NCI-H460 (cell line): ENCODE data around the gene RBMS3. TPM values are rescaled to one million over a fixed set of nuclear protein-coding genes. Genes with fewer than 3 reads are reported as not detected.

Experiments
- DNase-seq: peaks from one replicate; pipeline ENCODE4 v3.0.0-alpha.2; 2016; ENCODE audit warnings: low read depth; ENCODE audit errors: extremely low read depth
- total RNA-seq: library from RNA; depleted of rRNA; stranded (reverse); fragments of >200 nt; shearing (Covaris generic); gene quantifications from 2 replicates; pipeline ENCODE4 v1.2.3, GENCODE V29; 2014

RBMS3 gene
- total RNA-seq, 1 experiment from 2014 or later: 25.8 TPM

DNA sequence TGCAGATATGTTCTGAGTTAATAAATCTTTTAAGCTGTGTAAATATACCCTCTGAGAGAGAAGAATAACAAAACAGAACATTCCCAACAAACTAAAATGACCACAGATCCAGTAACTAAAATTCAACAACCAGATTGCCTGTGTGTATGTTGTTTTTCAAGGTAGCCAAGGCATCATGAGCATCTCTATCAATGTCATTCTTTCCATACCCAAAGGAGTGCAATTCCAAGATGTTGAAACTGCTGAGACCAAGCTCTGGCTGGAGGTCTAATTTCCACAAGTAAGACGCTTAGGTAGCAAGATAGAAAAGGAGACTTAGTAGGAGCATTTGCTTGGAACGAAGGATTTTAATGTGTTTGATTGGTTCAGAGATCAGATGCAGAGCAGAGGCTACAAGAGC lies 276.3 kb downstream of the RBMS3 start:
- no peak for DNase-seq

DNA sequence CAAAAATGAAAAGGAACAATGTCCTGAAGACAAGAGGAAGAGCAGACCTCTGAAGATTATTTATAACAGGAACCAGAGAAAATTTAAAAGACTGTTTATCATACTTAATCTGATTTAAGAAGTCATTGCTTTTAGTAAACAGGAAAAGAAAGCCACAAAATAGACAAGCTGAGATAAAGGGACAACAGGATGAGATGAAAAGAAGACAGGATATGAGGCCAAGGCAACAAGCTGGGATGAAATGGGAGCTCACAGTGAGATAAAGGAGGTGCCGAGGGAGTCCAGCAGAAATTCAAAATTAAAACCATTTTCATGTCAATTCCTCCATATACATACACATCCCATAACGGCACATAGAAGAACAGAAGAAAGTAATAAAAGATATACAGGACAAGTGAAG lies 277.0 kb downstream of the RBMS3 start:
- DNase-seq: no peak

DNA sequence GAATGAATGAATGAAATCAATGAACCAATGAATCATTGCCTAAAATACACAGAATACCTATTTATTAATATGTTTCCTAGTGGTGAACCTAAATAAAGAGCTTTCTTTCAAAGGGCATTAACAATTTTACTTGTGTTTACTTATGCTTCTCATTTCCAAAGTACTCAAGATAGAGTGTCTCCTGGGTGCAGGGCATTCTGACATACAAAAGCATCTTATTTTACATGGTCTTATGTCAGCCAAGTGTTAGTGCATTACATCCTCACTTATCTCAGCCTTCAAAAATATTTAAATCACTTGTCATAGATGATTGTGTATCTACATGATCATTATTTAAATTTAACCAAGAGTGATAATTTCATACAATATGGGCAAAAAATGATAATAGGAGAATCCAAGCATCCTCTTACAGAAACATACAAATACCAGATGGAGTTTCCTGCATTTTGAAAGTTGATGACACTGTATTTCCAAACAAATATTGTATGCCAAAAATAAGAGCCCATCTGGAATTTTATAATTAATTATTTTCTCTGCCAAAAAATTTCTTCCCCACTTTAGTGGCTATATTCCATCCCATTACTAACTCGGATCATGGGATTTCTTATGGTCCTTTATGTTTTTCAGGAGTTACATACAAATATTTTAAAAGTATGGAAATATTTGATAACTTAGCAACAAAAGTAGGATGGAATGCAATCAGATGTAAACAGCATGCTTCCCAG lies 279.0 kb downstream of the RBMS3 start:
- no peak for DNase-seq

DNA sequence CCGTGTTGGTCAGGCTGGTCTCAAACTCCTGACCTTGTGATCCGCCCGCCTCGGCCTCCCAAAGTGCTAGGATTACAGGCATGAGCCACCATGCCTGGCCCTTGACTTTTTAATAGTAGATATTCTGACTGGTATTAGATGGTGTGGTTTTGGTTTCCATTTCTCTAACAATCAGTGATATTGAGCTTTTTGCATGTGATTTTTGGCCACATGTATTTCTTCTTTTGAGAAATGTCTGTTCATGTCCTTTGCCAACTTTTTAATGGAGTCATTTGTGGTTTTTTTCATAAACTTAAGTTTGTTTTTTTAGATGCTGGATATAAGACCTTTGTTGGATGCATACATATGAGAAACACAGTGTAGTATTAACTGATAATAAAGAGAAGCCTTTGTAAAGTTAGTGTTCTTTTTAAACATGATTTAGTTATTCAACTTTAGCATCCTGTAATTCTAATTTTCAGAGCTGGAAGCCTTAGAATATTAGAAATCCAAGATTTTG lies 280.8 kb downstream of the RBMS3 start:
- DNase-seq: no peak

DNA sequence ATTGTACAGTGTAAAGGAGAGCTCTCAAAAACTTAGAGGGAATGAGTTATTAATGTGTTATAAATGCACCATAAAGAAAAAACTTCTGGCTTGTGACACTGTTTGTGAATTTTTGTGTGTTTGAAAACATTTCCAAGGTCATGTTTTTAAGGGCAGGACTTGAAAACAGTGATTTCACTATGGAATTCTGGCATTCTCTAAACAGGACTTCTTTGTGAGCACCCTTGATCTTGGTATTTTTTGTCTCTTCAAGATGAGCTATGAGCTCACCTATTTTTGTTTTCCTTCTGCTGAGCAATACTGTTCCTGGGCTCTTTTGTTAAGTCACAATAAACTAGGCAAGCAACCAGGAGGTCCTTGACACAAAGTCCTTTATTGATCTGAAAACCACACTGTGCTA lies 284.4 kb downstream of the RBMS3 start:
- DNase-seq: no peak

DNA sequence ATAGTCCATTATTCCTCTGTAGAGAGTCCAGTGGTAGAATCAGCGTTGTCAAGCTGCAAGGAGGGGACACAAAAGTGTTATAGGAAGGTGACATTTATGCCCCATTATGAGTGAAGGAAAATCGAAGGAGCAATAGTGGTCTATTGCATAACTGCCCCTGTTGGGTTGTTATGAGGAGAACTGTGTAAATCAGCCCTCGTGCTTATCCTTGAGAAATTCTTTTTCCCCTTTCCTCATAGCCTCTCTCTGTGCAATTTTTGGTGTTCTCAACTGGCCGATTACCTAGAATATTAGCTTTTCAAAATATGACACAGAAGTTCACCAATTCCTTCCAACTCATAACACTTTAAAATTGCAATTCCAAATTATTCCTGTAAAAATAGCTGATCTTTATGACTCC lies 286.6 kb downstream of the RBMS3 start:
- DNase-seq: no peak

DNA sequence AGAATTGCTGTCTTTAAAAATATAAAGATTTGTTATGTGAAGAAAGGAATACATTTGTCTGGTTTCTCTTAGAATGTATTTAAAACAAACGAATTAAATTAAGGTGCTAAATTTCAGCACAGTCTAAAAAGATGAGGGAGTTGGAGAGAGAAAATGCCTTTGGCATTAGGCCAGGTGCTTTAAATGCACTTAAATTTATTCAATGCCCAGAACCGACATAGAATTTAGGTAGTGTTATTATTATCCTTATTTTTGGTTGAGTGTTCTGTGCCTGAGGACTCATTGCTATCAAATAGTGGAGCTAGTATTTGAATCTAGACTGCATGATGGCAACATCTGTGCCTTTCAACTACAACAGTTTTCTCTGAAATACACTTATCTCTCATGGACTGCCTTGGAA lies 287.5 kb downstream of the RBMS3 start:
- DNase-seq: no peak

DNA sequence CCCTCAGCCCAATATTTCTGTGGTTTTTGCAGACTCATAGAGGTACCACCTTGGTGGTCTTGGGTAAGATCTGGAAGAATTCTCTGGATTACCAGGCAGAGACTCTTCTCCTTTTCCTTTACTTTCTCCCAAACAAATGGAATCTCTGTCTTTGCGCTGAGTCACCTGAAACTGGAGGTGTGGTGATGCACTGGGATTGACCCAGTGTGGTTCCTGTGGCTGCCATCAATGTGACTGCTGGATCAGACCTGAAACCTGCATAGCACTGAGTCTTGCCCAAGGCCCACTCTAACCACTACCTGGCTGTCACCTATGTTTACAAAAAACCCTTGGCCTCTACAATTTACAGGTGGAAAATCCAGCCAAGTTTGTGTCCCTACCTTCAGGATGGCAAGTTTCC lies 295.3 kb downstream of the RBMS3 start:
- no peak for DNase-seq

DNA sequence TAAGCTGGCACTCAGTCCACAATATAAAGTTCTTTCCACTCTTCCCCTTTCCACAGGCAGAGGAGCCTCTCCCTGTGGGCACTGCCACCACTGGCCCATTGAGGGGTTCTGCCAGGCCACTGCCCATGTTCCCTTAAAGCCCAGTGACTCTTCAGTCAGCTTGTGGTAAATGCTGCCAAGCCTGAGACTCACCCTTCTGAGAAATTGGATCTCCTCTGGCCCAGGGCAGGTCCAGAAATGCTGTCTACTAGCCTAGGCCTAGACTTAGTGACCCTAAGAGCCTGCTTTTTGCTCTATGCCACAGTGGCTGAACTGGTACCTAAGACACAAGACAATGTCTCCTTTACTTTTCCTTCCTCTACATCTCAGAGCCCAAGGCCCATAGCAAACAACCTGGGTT lies 295.8 kb downstream of the RBMS3 start:
- DNase-seq: no peak

DNA sequence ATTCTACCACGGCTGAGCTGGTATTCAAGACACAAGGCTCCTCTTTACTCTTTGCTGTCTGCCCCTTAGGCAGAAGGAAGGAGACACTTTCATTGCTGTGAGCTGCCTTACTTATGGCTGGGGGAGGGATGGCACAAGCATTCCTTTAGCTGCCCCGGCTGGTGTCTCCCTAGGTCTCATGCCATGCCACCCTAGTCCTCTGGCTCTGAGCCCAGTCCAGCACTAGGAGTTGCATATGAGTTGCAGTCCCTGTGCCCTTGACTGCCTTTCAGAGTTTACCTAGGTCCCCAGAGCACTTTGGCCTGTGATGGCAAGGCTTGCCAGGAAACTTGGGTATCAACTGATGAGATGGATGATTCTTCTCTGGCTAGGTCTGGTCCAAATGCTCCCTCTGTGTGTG lies 296.4 kb downstream of the RBMS3 start:
- no peak for DNase-seq

DNA sequence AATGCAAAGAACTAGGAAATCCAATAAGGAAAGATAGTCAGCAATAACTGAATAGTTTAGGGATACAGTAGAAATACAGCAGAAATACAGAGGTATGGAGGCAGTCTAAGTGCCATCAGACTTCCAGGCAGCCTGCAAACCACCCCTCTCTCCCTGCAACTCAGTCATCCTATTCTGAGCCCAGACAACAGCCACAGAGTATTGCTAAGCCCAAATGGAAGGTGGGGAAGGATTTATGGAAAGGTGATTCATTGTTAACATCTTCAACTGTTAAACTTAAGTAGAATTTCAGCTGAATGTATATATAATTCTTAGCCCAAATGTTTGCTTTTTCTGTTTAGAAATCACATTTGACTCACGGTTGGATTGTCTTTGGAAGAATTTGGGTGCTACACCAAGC lies 300.4 kb downstream of the RBMS3 start:
- no peak for DNase-seq

DNA sequence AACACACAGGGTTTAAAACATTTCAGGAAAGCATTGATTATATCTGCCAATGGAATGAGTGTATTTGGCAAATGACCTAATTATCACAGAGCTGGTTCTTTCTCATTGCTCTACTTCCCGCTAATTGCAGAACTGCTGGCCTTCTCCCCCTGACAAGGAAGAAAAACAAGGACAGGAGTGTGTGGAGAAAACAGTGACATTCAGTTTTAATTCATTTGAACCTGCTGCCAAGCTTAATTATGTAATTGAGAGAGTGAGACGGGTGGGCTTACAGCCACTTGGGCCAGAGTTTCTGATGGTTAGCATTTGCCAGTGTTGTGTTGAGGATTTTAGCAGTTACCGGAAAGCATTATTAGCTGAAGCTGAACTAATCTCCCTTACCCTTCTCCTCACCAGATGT lies 301.4 kb downstream of the RBMS3 start:
- no peak for DNase-seq

DNA sequence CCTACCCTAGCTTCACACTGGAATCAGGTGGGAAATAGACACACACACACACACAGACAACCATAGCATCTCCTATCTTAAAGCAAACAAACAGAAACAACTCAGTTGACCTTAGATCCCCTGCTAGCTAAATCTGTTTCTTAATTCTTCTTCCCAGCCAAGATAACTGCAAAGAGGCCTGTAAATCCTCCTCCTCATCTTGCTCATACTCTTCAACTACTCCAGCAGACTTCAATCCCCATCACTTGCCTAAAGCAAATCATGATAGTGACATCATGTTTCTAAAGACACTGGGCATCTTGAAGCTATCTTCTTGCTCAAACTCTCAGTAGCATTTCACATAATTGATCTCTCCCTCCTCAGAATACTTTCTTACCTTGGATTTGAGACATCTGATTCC lies 303.0 kb downstream of the RBMS3 start:
- DNase-seq: no peak

DNA sequence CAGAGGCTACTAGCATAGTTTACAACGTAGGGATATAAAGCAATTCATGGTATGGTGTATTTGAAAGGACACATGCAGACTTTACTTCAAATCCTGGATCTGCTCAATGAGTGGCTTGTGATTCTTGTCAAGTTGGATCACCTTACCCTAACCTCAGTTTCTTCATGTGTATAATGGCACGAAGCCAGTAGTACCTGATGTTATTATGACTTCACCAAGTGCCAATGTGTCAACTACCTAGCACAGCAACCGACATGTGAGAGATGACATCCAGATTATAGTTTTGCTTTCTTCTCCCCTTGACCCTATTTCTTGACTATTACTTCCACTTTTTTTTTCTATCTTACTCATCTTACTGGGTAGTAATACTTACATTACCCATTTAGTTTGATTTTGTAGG lies 304.5 kb downstream of the RBMS3 start:
- DNase-seq: no peak

DNA sequence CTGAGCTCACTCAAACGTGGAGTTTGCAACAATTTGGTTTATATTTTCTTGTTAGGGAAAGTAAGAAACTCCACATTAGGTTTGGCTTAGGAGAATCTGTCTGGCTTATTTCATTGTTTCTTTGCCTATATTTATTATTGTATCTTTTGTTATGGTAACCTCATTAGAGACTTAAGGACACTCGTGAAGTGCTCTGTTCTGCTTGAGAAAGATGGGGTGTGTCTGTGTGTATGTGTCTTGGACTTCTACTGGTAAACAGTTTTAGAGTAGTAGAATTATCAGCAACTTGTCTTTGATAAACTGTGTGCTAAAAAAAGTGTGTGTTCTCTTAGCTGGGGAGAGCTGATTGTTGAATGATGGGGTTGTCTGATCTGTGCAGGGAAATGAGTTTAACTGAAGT lies 306.5 kb downstream of the RBMS3 start:
- no peak for DNase-seq

DNA sequence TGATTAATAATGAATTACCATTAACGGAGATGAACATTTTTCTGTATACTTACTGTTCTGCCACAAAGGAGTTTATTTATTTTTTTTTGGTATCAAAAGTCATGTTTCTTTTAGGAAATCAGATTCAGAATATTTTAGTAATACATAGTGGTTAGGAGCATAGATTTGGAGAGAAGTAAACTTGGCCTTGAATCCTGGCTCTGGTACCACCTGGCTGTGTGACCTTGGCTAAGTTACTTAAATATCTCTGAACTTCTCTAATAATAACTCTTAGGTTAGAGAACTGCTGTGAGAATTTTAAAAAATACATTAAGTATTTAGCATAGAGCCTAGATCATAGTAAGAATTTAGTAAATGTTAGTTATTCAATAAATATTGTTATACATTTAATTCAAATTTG lies 309.1 kb downstream of the RBMS3 start:
- DNase-seq: no peak

DNA sequence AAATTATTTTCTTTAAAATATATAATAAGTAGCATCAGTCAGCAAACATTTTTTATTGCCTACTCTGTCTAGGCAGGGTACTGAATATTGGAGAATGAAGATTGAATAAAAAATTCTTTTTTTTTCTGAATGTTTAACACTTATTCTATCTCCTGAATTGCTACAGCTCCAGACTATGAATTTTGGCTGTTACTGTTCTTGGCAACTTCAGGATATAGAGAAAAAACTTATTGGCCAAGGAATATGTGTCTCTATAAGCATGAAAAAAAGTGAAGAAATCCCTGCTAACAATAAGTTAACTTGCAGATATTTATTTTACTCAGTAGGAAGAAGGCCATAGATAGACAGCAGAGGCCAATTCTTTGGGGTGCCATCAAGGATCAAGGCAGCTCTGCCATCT lies 309.6 kb downstream of the RBMS3 start:
- no peak for DNase-seq

DNA sequence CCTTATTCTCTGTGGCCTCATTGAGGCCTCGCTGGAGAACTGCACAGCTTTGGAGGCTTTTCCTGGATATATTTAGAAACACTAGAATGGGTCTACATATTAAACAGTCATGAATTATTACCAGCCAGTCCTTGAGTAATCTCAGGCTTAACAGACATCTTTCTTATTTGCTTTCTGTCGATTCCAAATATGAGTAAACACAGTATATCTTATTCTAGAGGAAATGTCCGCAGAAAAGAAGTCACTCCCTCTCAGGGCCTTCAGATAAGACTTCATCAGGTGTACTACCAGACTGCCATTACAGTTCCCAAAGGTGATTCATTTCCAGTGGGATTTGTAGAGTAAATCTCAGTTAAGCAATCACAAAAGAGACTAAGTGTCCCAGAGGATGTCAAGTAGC lies 310.7 kb downstream of the RBMS3 start:
- no peak for DNase-seq

DNA sequence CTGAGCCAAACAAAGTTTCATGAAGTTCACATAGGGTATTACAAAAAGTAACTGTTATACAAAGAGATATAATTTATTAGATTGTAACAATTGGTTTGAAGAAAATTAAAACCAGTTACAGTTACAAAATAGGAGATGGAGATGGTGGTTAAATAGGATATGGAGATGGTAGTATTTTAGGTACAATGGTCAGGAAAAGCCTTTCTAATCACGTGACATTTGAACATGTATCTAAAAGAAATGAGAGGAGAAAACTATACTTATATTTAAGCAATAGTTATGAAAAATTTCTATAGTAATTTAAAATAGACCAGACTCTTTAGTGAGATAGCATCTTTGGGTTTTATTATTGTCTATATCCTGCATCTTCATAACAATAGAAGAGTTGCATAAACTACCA lies 312.9 kb downstream of the RBMS3 start:
- DNase-seq: no peak

DNA sequence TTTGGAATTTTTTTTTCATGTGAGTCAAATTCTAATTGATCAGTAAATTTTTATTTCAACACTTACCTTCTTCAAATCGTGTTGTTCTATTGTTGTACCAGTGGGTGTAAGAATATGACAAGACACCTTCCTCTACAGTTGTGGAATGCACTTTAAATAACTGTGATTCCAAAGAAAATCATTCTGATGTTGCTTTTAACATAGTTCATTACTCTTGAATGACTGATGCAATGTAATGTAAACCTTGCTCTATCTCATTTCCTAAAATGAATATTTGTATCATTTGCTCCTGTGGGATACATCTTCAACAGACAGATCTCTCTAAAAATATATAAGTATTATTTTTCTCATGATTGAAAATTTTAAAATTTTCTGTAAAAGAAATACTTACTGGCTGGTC lies 313.4 kb downstream of the RBMS3 start:
- DNase-seq: no peak

DNA sequence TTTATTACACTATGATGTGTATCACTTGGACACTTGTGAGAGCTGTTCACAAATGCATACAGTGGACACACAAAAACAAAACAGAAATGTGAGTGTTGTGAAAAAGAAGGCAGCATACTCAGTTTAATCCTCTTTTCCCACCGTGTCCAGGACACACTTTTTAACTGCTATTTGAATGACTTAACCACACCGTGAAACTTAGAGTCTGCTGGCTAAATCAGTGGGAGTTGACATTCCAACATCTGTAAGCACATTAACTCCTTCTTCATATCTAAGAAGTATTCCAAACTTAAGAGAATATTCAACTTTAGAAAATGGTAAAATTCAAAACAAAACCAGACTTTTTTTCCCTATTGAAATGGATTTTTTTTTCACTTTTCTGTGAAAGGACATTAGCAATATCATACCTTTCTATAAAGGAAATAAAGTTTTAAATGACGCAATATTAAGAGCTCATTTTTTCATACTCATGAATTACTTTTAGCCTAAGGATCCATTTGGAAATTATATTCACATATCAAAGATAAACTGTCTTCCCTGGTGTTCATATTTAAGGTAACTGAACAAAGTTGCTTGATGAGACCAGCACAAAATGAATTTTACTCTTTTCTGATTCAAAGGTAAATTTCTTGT lies 316.6 kb downstream of the RBMS3 start:
- no peak for DNase-seq

DNA sequence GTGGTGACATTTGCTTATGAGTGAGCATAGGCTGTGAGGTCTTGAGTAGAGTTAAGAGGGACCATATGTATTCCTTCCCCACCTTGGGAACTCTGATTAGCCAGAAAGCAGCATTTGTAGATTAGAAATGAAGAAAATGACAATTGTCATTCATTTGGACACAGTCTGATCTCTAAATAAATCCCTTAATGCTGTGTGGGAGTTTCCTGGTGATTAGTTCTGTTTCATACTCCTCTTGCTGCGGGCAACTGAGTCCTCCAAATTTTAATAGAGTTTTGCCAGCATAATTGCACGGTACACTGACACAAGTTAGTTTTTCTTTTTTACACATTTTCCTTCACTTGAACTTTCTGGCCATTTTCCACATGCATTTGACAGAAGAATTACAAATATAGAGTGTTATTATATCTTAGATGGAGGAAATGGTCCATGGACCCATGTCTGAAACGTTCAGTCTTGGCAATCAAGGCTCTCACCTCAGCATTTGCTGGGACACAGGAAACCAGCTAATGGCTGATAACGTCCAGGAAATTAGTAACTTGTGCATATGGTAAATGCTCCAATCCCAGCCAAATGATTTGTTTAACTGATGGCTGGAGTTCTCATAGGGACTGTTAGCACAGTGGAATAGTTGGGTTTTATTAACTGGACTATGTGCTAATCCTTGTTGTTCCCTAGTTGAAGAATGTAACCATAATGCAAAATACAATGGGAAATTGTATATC lies 321.2 kb downstream of the RBMS3 start:
- DNase-seq: no peak
